ENCODE measurements around the gene DGKI.
"Not testable (repeated sequence)": the region's sequence is repeated elsewhere in the genome, so short reads cannot be mapped to it uniquely, and the experiment has no call there.

The DGKI gene

DNA sequence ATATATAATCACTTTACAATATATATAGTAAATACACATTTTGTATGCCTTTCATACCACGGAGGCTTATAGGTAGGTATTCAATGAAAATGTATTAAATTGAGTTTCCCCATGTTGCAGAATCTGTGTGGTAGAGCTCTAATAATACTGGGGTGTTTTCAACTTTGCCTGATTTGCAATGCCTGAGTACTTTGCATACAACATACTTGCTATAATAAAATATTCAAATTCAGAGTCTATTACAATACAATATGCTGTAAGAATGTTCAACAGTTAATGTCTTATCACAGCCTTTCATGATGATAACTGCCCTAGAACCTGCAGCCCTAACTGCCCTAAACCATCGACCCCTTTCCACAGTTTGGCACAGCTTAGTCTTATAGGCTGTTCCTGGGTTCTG is 114.6 kb downstream of the DGKI start:
- no peak for DNase-seq

DNA sequence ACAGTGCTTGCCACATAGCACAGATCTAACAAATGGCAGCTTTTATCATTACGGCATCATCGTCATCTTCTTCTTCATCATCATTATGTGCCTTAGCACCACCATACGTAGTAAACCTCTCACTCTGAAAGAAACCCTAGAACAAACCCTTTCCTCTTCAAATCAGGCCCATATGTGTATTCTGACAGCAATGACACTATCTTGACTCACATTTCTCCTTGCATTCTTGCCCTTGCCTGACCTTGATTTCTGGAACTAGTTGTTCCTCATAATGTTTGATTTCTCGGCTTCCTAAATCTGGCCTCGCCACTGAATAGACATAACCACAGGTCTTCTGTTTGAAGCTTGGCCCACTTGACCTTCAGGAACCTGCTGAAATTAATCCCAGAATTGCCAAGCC is 115.3 kb downstream of the DGKI start:
- DNase-seq = no peak

DNA sequence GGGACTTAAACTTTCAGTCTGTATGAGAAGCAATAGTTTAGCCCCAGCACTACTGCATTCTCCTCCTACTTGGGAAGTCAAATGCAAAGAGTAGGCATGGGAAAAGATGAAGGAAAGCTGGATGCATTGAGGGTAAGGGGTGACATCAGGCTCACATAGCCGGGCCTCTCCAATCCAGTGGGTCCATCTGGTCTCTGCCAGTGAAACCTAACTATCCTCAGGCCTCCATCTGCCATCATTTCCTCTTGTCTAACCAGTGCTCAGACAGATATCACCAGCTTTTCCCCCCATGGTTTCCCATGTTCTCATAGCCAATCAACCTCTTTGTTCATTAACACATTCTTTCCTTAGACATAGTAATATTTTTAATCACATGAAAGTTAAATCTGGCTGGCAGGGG is 118.3 kb downstream of the DGKI start:
- peak; percentile 72 to 92 for DNase-seq

DNA sequence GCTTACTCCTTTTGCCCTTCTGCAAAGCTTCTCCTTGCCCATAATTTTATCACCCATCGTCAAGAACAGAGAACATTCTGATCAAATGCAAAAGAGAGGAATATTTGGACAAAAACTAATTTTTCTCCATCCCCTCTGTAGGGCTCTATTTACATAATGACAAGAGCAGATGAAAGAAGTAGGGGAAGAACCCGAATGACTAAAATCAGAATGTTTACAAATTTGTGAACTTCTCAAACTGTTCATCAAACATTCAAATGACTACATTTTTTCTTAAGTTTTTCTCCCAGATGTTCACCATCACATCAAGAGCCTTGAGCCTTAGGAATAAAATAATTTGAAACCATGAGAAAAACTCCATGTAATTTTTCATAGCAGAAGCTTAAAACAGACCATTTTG is 119.4 kb downstream of the DGKI start:
- DNase-seq = no peak

DNA sequence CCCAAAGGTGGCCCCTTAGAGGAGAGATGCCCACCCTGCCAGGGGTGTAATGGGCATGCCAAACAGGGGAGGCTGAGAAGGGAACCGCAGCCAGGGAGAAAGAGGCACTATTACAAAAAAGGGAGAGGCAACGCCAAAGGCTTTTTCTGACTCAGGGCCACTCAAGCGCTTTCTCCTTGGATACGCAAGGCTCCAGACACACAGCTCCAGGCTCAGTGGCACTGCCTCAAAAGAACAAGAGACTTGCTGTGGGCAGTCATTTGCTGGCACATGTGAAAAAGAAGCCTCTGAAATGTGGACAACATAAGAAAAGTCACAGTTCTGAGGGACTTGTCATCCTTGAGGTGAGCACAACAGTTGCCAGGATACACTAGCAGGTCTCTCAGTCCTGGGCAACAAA is 128.4 kb downstream of the DGKI start:
- peak in 1 of 2 experiments; percentile 6 for DNase-seq

DNA sequence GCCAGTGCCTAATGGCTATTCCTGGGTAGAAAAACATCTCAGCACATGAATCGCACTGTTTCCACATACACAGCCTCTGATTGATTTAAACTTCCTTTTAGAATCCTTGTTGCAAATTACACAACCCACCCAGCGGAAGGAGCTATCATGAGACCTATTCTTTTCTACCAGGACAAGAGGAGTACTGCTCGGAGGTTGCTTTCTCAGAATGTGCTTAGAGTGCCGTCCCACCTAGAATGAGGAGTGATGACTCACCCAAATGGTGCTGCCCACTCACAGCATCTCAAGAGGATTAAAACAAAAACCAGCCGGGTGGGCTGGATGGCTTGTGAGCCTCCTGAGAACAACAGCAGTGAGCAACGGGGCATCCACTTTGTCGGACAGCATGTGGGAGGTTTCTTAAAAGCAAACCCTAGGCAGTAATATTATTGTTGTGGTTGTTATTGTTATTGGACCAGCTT is 128.9 kb downstream of the DGKI start:
- peak; percentile 55 to 90 for DNase-seq

DNA sequence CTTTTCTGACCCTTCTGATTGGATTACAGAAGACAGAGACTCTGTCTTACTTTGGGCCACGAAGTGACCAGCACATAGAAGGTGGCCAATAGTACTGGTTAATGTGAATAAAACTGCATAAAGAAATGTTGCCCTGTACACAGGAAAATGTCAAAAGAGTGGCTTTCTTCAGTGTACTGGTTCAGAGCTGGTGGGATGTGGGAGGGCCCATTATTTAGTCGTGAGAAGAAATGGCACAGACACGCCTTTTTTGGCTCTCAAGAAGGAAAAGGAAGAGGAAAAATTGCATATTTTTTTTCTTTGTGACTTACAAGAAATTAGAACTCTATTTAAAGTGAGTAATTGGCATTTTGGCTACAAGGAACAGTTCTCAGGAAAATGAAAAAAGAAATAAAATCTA is 129.7 kb downstream of the DGKI start:
- DNase-seq = no peak

DNA sequence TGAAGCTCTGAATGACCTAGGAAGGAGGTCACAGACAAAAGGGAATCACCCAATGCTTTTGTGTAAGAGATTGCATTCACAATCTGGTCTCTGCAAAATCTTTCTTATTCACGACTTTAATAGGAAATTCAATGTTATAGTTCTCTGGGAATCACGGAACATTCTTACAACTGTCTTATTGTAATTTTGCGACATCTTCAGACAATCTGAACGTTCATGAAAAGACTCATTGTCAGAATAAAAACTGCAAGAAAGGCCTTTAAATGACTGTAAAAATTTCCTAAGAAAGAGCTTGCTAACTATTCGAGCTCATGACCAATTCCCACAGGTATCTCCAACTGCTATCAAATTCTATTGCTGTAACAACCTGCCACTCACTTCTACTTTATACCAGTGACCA is 130.7 kb downstream of the DGKI start:
- DNase-seq = no peak

DNA sequence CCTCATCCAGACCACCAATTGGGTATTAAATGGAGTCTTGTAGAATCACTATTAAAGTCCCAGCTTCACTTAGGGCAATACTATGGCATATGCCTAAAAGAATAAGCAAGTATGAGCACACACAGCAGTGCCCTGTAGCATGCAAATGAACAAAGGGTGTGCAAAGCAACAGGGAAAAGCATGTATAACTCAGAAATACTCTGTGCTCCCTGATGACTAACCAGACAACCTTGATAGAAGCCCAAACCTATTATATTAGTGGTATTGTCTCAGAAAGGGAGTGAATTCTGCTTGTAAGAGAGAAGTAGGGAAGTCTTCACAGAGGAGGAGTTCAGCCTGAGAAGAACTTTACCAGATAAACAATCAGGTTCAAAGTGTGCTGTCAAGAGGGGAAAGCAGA is 131.2 kb downstream of the DGKI start:
- no peak for DNase-seq

DNA sequence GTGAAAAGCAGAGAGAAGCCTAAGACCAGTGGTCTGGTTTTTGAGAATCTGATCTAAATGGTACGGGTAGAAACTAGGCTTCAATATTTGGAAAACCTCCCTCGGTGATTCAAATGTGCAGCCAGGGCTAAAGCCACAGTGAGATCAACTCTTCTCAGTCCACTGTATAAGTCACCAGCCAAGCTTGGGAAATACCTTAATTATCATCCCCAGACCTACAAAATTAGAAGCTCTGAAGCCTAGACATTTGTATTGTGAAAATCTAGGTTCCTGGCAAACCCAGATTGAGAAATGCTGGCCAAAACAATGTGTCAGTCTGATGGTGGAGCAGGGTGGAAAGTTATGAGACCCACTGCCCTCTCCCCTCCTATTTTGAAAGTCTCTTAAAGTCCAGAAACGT is 131.7 kb downstream of the DGKI start:
- no peak for DNase-seq

DNA sequence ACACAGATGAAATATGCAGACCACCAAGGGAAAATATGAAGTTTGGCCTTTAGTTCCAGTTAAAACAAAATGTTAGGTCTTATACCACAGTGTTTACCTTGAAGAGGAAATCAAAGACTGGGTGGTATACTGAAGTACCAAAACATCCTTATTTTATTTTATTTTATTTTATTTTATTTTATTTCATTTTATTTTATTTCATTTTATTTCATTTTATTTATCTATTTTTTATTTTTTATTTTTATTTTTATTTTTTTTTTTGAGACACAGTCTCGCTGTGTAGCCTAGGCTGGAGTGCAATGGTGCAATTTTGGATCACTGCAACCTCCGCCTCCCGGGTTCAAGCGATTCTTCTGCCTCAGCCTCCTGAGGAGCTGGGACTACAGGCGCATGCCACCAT is 140.4 kb downstream of the DGKI start:
- not testable (repeated sequence) for DNase-seq

DNA sequence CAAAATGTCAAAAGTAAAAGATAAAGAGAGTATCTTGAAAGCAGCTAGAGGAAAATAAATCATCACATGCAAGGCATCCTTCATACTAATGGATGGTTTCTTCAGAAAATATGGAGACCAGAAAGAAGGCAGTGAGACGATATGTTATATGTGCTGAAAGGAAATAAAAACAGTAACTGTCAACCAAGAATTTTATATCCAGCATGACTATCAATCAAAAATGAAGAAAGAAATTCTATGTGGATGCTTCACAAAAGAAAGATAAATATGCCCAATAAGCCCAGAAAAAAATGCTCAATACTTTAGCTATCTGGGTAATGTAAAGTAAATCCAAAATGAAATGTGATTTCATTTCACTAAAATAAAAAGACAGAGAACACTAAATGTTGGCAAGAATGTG is 142.1 kb downstream of the DGKI start:
- no peak for DNase-seq

DNA sequence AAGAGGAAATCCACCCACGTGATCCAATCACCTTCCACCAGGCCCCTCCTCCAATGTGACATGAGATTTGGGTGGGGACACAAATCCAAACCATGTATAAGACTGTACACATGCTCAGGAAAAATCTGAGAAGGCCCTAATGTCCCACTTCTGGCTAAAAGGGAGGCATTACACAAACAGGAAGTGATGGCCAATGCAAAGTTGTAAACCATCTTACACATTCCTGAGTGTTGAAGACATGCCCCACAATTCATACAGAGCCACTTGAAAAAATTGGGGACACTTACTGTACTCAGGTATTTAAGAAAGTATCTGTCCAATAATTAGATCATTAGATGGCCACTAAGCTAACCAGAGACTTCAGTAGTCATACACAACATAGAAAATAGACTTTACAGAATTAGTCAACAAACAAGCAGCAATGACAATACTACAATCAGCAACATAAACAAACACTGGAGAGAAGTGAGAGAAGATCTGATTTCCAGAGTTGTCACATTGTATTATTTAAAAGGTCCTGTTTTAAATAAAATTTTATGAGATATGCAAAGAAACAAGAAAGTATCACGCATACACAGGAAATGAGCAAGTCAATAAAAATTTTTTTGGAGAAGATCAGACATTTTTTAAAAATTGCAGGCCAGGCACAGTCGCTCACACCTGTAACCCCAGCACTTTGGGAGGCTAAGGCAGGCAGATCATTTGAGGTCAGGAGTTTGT is 143.3 kb downstream of the DGKI start:
- DNase-seq = no peak

DNA sequence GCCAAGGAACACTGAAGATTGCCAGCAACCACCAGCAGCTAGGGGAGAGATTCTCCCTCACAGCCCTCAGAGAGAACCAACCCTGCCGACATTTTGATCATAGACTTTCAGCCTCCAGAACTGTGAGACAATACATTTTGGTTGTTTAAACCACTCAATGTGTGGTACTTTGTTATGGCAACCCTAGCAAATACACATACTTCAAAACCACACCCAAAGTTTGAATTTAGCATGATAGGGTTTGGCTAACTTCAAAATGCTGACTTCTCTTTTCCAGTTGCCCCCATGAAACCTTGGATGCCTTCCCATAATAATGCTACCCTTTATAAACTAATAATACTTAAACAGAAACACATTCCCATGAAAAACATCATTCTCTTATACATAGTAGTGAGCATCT is 149.8 kb downstream of the DGKI start:
- no peak for DNase-seq

DNA sequence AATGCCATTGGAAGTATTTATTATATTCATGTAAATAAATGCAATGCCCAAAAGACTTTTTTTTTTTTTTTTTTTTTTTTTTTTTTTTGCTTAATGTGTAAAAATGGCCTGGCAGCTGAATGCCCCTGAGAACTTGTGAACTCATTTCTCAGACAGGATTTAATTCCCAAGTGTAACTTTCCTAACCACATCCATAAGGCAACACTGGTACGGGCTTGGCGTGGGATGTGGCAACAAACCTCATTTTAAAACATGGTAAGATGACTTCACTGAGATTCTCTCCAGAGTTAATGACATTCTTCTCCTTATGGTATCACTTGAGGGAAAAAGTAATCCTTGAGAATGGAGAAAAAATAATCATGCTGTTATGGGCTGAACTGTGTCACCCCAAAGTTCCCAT is 150.4 kb downstream of the DGKI start:
- no peak for DNase-seq

DNA sequence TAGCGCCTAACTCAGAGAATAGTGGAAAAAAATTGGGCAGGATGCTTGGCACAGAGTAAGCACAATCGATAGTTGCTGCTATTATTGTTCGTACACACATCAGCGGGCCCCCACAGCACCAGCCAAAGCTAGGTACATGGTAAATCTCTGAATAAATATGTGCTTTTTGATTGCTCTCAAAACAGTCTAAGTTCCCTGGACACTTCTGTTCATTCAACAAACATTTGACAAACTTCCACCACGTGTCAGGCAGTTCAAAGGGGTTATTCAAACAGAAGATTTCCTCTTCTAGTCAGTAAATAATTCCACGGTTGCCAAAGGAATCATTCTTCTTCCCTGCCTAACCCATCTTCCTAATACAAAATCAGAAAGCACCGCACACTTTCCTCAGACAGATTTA is 150.8 kb downstream of the DGKI start:
- DNase-seq = no peak

DNA sequence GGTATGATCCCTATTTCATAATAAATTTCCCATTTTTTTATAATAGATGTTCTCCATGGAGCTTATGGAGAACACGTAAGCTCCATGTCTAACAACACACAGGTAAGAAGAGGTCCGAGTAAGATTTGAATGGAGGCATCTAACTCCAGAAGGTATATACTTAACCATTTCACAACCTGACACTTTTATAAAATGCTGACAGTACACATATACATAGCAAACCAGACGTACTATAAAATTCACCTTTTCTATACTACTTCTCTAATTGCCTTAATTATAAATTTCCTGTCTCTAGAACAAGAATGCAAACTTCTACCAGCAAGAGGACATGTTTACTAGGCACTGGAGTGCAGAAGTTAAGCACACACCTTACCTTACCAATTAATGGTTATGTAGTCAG is 151.3 kb downstream of the DGKI start:
- no peak for DNase-seq

DNA sequence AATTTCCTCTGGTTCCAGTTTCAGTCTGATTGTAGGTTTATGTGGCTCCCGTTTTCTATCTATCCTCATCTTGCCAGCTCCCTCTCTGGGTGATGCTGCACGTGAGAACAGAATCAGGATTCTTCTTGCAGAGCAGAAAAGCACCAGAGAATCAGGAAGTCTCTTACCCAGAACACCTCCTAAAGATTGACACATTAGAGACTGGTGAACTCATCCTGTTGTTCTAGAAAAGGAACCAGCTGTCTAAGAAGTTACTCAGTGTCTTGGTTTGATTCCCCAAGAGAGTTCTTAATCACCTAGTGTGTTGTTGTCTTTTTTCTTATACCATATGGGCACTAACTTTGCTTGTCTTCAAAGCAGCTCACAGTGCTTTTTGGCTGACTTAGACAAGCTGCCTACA is 152.4 kb downstream of the DGKI start:
- peak; percentile 34 to 82 for DNase-seq

DNA sequence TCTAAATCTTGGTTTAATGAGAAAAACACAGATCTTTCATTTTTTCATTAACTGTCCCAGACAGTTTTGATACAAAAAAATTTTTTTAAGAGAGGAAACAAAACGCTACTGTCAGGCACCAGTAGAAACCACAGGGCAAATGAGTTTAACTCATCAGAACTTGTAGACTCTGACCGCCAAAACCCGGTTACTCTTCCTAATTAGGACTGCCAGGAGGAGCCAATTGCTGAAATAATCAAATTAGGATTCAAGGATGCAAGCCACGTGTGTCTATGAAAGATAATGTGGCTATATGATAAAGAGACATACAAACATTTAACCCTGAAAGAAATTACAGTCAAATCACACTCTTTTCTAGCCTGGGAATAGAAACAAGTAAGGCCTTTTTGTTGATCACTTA is 154.4 kb downstream of the DGKI start:
- DNase-seq = no peak

DNA sequence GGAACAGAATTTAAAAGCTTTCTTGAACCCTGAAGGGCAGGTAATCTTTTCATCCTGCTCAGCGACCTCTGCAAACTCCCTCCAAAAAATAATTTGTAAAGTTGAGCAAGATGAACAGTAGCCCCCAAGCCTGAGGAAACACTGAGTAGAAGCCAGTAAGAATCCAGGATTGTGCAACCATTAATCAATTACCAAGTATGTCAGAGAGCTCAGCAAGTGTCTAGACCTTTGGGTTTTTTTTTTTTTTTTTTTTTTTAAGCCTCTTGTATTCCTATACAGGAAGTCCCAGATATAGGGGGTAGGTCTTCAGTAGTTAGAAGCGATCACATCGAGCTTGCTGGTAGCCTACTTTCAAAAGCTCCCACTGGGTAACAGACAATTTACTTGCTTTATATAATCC is 155.2 kb downstream of the DGKI start:
- DNase-seq = no peak

DNA sequence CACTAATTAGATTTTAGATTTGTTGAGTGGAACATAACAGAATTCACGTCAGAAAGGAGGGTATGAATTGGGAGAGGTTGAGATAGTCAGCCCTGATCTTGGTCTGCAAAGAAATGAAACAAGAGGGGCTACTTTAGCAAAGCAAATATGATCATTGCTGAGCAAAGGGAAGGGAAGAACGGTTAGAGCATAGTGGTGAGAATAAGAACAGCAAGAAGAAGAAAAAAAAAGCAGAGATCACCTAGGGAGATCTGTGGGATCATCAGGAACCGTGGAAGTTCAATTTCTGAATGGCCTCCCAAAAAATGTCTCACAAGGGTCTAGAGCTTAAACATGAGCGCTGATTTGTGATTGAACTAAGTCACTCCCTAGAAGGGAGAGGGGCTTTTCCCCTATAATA is 156.1 kb downstream of the DGKI start:
- no peak for DNase-seq

DNA sequence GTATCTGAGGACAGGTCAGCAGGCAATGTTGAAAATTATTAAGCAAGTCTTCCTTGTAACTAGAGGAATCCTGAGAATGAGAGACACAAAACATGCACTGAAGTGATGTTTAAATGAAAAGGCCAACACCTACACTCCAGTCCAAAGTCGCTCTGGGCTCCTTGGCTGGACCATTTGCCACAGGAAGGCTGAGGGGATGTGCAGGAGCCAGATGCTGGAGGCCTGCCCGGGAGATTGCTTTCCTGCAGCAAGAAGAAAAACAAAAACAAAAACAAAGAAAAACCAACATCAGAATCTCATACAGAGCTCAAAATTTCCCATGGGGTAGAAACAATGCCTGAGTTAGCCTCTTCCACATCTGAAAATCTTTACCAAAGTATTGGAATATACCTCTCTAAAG is 157.0 kb downstream of the DGKI start:
- no peak for DNase-seq

DNA sequence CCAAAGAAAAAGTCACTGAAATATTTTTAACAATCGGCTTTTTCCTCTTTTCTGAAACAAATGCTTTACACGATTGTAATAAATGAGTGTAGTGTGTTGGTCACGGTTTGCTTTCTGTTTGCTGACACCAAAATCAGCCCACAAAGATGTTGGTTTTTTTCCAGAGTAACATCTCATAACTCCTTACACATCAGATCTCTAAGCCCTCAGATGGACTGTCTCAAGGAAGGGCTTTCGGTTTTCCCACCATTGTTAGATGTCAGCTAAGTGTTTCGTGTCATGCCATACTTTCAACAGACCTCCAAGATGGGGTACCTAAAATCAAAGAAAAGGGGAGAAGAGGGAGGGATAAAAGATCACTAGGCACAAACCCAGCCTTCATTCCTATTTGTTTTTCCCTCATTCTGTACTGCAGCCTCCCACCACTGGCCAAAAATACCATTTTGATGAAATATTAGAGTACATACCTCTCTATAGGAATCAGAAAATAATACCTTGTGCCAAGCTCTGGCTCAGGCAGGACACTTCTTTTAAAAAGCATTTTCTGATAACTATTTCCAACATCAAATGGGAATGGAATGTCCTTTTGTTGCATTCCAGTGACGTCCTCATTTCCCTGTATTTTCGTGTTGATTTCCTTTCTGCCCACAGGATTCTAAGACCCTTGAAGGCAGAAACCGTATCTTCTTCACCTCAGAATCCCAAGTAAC is 159.1 kb downstream of the DGKI start:
- no peak for DNase-seq

DNA sequence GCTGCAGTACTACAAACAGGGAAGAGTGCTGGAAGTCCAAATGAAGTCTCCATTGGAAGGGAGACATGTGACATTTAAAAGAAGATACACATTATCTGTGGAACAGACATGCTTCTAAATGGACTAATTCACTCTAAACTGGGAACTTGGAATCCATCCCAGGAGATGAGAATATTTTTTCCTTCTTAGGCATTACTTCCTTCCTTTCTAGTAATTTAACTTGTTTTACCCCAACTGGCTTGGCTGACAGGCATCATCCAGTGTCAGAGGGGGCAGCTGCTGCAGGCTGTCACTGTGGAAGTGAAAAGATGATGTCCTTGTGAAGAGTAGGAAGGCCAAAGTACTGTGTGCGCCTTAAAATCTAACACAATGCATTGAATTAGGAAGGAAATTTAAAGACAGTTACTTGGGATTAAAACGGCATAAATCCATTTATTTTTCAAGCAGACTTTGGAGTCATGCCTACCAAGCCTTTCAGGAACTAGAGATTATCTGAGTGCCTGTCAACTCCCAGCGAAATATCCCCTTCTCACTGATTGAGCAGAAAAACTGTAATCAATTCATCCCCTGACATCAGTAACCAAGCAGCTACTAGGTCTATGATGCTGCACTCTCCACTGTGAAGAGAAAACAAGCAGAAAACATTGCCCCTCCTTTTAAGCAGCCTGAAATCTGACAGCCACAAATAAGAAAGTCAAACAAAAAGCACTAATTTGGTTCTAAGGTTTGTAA is 161.2 kb downstream of the DGKI start:
- DNase-seq = no peak

All from NCI-H524 (cell line).